ENCODE measurements around the gene CCNF.

Gene CCNF

GRCh38 chr16:2484898-2485508, 55.8 kb downstream of the CCNF start:
- DNase-seq (ENCODE audit: low read depth in 2 of 2, low spot score in 1 of 2): no peak

- DNase-seq (ENCODE audit: low read depth in 2 of 2, low spot score in 1 of 2): no peak
Measured at GRCh38 chr16:2485811-2486507, 56.7 kb downstream of the CCNF start.

- peak; percentile 53 to 60 for DNase-seq (ENCODE audit: low read depth in 2 of 2, low spot score in 1 of 2)
Measured at GRCh38 chr16:2486645-2487516, 57.6 kb downstream of the CCNF start.

GRCh38 chr16:2487517-2487842, 58.2 kb downstream of the CCNF start:
- no peak for DNase-seq (ENCODE audit: low read depth in 2 of 2, low spot score in 1 of 2)

- no peak for DNase-seq (ENCODE audit: low read depth in 2 of 2, low spot score in 1 of 2)
Measured at GRCh38 chr16:2487903-2488531, 58.8 kb downstream of the CCNF start.

- no peak for DNase-seq (ENCODE audit: low read depth in 2 of 2, low spot score in 1 of 2)
Measured at GRCh38 chr16:2489581-2489980, 60.3 kb downstream of the CCNF start.

- no peak for DNase-seq (ENCODE audit: low read depth in 2 of 2, low spot score in 1 of 2)
Measured at GRCh38 chr16:2490190-2491105, 61.2 kb downstream of the CCNF start.

- no peak for DNase-seq (ENCODE audit: low read depth in 2 of 2, low spot score in 1 of 2)
Measured at GRCh38 chr16:2492292-2492691, 63.0 kb downstream of the CCNF start.

GRCh38 chr16:2493605-2494004, 64.4 kb downstream of the CCNF start:
- DNase-seq (ENCODE audit: low read depth in 2 of 2, low spot score in 1 of 2): no peak

- no peak for DNase-seq (ENCODE audit: low read depth in 2 of 2, low spot score in 1 of 2)
Measured at GRCh38 chr16:2494616-2495015, 65.4 kb downstream of the CCNF start.

GRCh38 chr16:2495041-2495440, 65.8 kb downstream of the CCNF start:
- DNase-seq (ENCODE audit: low read depth in 2 of 2, low spot score in 1 of 2): no peak

- no peak for DNase-seq (ENCODE audit: low read depth in 2 of 2, low spot score in 1 of 2)
Measured at GRCh38 chr16:2496223-2497115, 67.2 kb downstream of the CCNF start.

- no peak for DNase-seq (ENCODE audit: low read depth in 2 of 2, low spot score in 1 of 2)
Measured at GRCh38 chr16:2497116-2497630, 67.9 kb downstream of the CCNF start.

- no peak for DNase-seq (ENCODE audit: low read depth in 2 of 2, low spot score in 1 of 2)
Measured at GRCh38 chr16:2497695-2498484, 68.6 kb downstream of the CCNF start.

- DNase-seq (ENCODE audit: low read depth in 2 of 2, low spot score in 1 of 2): no peak
Measured at GRCh38 chr16:2498531-2499253, 69.4 kb downstream of the CCNF start.

GRCh38 chr16:2499454-2499853, 70.2 kb downstream of the CCNF start:
- DNase-seq (ENCODE audit: low read depth in 2 of 2, low spot score in 1 of 2): no peak

- no peak for DNase-seq (ENCODE audit: low read depth in 2 of 2, low spot score in 1 of 2)
Measured at GRCh38 chr16:2499890-2500429, 70.7 kb downstream of the CCNF start.

GRCh38 chr16:2500430-2500917, 71.2 kb downstream of the CCNF start:
- DNase-seq (ENCODE audit: low read depth in 2 of 2, low spot score in 1 of 2): no peak

Data from stimulated activated CD8-positive, alpha-beta memory T cell treated with anti-CD3 and anti-CD28 coated beads, Interleukin-4, amount 100 ng/mL, for 1 hour (primary cell).